ENCODE measurements around the gene DUSP5. TPM values are rescaled to one million over a fixed set of nuclear protein-coding genes. Genes with fewer than 3 reads are reported as not detected.

DUSP5 gene
- total and polyA plus RNA-seq, 12 donors, result 5.3 to 53.7 (median 21.2) TPM

GRCh38 chr10:110556969-110557601 is 59.4 kb downstream of the DUSP5 start:
- DNase-seq (peak in 1 of 2 donors; percentile 25), ATAC-seq (peak in 2 of 8 donors; percentile 52 to 62)
- TF ChIP-seq CTCF (IDR thresholded peaks at IDR 0.05), result peak; percentile 36 to 79 (median 71)
- Histone ChIP-seq H3K4me1 (no peaks in the 10 kb centered on the region), H3K36me3 (no peaks in the 10 kb centered on the region), H3K9me3 (no peaks in the 10 kb centered on the region), H3K27me3 (peaks cover 0 to 4% (median 0%) of the 10 kb centered on the region in 7 donors), H3K27ac (no peak overlapping the region), H3K4me3 (no peak overlapping the region)
- intact Hi-C loops (cut with DNase I), result loop anchor here in 1 of 10 donors (5.0 kb wide), 1 partner anchor 245 kb away; no protein-coding TSS in a partner anchor
- 45 to 54% methylated on average over 9 of the region's 9 CpGs for WGBS, 2 donors

GRCh38 chr10:110558041-110558440 is 60.3 kb downstream of the DUSP5 start:
- Histone ChIP-seq H3K27me3 (peaks cover 0 to 3% (median 0%) of the 10 kb centered on the region in 7 donors), H3K27ac (no peak overlapping the region), H3K4me3 (no peak overlapping the region), H3K4me1 (no peaks in the 10 kb centered on the region), H3K36me3 (no peaks in the 10 kb centered on the region), H3K9me3 (no peaks in the 10 kb centered on the region)
- ATAC-seq (no peak), DNase-seq (no peak)
- WGBS, 2 donors, result 90 to 91% methylated on average over 3 of the region's 3 CpGs
- intact Hi-C loops (cut with DNase I), result loop anchor here in 1 of 10 donors (5.0 kb wide), 1 partner anchor 246 kb away; no protein-coding TSS in a partner anchor
- no peak for TF ChIP-seq CTCF (IDR thresholded peaks at IDR 0.05)

GRCh38 chr10:110560012-110560411 is 62.3 kb downstream of the DUSP5 start:
- Histone ChIP-seq H3K9me3 (no peaks in the 10 kb centered on the region), H3K4me1 (no peaks in the 10 kb centered on the region), H3K27me3 (peaks cover 0 to 5% (median 0%) of the 10 kb centered on the region in 7 donors), H3K36me3 (no peaks in the 10 kb centered on the region), H3K27ac (no peak overlapping the region), H3K4me3 (no peak overlapping the region)
- intact Hi-C loops (cut with DNase I), result no loop called here
- no peak for DNase-seq
- ATAC-seq, result no peak
- WGBS, 2 donors, result 95 to 96% methylated on average over 8 of the region's 8 CpGs
- TF ChIP-seq CTCF (IDR thresholded peaks at IDR 0.05), result no peak

Other genes with a start within 250 kb of the DUSP5 start
- 10 to 100 TPM; 18.1 to 28.0 (median 22.4) TPM for gene SMNDC1, start 193.0 kb upstream of the DUSP5 start, total RNA-seq
- 10 to 100 TPM; 10.1 to 11.0 TPM for gene SMNDC1, start 193.0 kb upstream of the DUSP5 start, polyA plus RNA-seq
- 10 to 100 TPM; 18.1 to 23.5 (median 20.9) TPM for gene SMC3, start 69.8 kb downstream of the DUSP5 start, total RNA-seq
- 10 to 100 TPM; 11.1 to 14.3 TPM for gene SMC3, start 69.8 kb downstream of the DUSP5 start, polyA plus RNA-seq
- 100 to 1,000 TPM in 8 of 10 donors, 10 to 100 TPM in 2; 69.4 to 186 (median 145) TPM for gene RBM20, start 146.4 kb downstream of the DUSP5 start, total RNA-seq
- gene RBM20, start 146.4 kb downstream of the DUSP5 start, polyA plus RNA-seq, result 10 to 100 TPM; 10.1 to 61.9 TPM

Measured in heart right ventricle (tissue), 16 donors.